ENCODE results near the gene P2RX6. TPM values are rescaled to one million over a fixed set of nuclear protein-coding genes. Genes with fewer than 3 reads are reported as not detected.
"Not testable (repeated sequence)": the region's sequence is repeated elsewhere in the genome, so short reads cannot be mapped to it uniquely, and the experiment has no call there.

P2RX6 gene
- total and polyA plus RNA-seq, 12 donors = 0.07 to 7.7 (median 3.2) TPM

- no peaks in the 10 kb centered on the region for H3K9me3 ChIP-seq
- ATAC-seq = no peak
- DNase-seq = no peak
- intact Hi-C loops (cut with DNase I) = loop anchor here in 1 of 10 donors (10.0 kb wide), 2 partner anchors 53 to 87 kb away; partner anchors contain the start of gene CRKL
- peaks cover 3 to 31% (median 10%) of the 10 kb centered on the region in 9 donors for H3K4me1 ChIP-seq
- peak overlapping the region in 1 of 10 donors; percentile 50 for H3K27ac ChIP-seq
- 51 to 55% methylated on average over 19 of the region's 19 CpGs for WGBS, 2 donors
- TF ChIP-seq CTCF (IDR thresholded peaks at IDR 0.05) = no peak
- peaks cover 0 to 31% (median 16%) of the 10 kb centered on the region in 7 donors for H3K27me3 ChIP-seq
- no peaks in the 10 kb centered on the region for H3K36me3 ChIP-seq
- no peak overlapping the region for H3K4me3 ChIP-seq
Measured at GRCh38 chr22:20967697-20968211, 47.2 kb upstream of the P2RX6 start.

GRCh38 chr22:20968281-20968977 is 46.5 kb upstream of the P2RX6 start:
- Histone ChIP-seq H3K36me3 (no peaks in the 10 kb centered on the region), H3K4me3 (no peak overlapping the region), H3K4me1 (peaks cover 3 to 36% (median 10%) of the 10 kb centered on the region in 9 donors), H3K27me3 (peaks cover 0 to 26% (median 16%) of the 10 kb centered on the region in 7 donors), H3K9me3 (no peaks in the 10 kb centered on the region), H3K27ac (peak overlapping the region in 1 of 10 donors; percentile 50)
- 90 to 92% methylated on average over 7 of the region's 7 CpGs for WGBS, 2 donors
- ATAC-seq = no peak
- DNase-seq = no peak
- intact Hi-C loops (cut with DNase I) = loop anchor here in 1 of 10 donors (10.0 kb wide), 2 partner anchors 54 to 86 kb away; partner anchors contain the start of gene CRKL
- TF ChIP-seq CTCF (IDR thresholded peaks at IDR 0.05) = no peak

DNA sequence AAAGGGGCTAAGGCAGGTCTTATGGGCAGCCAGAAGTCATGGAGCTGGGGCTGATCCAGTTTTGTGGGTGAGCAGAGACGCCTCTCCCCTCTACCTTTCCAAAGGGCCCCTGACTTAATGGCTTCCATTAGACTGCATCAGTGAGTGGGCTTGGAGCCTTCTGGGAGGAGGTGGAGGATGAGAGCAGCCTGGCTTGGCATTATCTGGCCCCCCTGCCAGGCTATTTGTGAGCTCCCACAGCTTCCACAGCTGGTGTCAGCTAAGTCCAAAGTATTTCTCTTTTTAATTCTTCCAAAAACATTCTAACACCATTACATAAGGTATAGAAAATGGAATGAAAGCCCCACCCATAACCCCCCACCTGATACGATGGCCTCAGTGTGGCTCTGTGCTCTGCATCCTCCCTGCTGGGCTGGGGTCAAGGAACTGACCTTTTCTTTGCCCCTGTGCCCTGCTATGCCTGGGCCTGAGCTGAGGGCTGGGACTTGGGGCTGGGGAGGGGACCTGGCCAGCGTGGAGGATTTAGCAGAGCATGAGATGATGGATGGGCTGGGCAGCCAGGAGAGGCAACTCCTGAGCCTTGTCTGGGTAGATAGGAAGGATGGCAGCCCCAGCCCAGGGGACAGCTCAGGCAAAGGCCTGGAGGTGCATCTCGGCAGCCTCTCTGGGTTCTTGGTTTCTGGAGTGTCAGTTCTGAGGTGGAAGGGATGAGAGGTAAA is 43.9 kb upstream of the P2RX6 start:
- Histone ChIP-seq H3K4me3 (no peak overlapping the region), H3K4me1 (peaks cover 0 to 25% (median 0%) of the 10 kb centered on the region in 9 donors), H3K36me3 (no peaks in the 10 kb centered on the region), H3K27me3 (peaks cover 0 to 1% (median 0%) of the 10 kb centered on the region in 7 donors), H3K9me3 (no peaks in the 10 kb centered on the region), H3K27ac (no peak overlapping the region)
- intact Hi-C loops (cut with DNase I) = no loop called here
- WGBS, 2 donors = 56 to 68% methylated on average over 4 of the region's 4 CpGs
- DNase-seq = no peak
- no peak for ATAC-seq
- no peak for TF ChIP-seq CTCF (IDR thresholded peaks at IDR 0.05)

DNA sequence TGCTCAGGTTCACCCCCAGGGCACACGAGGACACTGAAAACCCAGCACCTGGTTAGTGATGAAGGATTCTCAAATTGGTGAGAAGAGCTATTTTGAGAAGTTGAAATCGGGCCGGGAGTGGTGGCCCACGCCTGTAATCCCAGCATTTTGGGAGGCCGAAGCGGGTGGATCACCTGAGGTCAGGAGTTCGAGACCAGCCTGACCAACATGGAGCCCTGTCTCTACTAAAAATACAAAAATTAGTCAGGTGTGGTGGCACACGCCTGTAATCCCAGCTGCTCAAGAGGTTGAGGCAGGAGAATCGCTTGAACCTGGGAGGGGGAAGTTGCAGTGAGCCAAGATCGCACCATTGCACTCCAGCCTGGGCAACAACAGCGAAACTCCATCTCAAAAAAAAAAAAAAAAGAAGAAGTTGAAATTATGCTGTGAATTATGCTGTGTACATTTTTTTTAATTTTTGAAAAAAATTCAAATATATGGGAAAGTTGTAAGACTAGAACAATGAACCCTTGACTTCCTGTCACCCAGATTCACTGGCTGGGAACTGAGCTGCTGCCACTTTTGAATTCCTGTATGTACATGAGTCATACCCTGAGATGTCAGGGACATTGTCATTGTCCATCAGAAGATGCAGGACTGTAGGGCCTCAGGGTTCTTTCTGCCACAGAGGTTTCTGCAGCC is 42.8 kb upstream of the P2RX6 start:
- H3K4me3 ChIP-seq; DNase-seq; H3K36me3 ChIP-seq; H3K9me3 ChIP-seq; H3K27me3 ChIP-seq; intact Hi-C loops (cut with DNase I): not testable (repeated sequence)
- peak in 1 of 8 donors; percentile 35 for ATAC-seq
- WGBS, 2 donors = 82 to 86% methylated on average over 11 of the region's 11 CpGs
- Histone ChIP-seq H3K27ac (peak overlapping the region in 1 of 10 donors; percentile 2), H3K4me1 (peaks cover 0 to 25% (median 0%) of the 10 kb centered on the region in 9 donors)

Measured in heart right ventricle (tissue), 16 donors.